SKM-1 (cell line): Measurements from ENCODE around the gene NDUFA8.

Source experiments
- DNase-seq: peaks from one replicate; lab custom pipeline; 2025; ENCODE audit not compliant: unreplicated experiment; lab: John Stamatoyannopoulos, UW

NDUFA8 gene

GRCh38 chr9:122138560-122139268, 20.9 kb downstream of the NDUFA8 start:
- DNase-seq = no peak

- no peak for DNase-seq
Observed at GRCh38 chr9:122135529-122135859, 24.1 kb downstream of the NDUFA8 start.

- DNase-seq = no peak
Observed at GRCh38 chr9:122134822-122135528, 24.6 kb downstream of the NDUFA8 start.

- DNase-seq = no peak
Observed at GRCh38 chr9:122133984-122134535, 25.5 kb downstream of the NDUFA8 start.

GRCh38 chr9:122133263-122133983, 26.2 kb downstream of the NDUFA8 start:
- no peak for DNase-seq

- no peak for DNase-seq
Observed at GRCh38 chr9:122132539-122132938, 27.0 kb downstream of the NDUFA8 start.

GRCh38 chr9:122131401-122132001, 28.1 kb downstream of the NDUFA8 start:
- DNase-seq = no peak

- no peak for DNase-seq
Observed at GRCh38 chr9:122130837-122131236, 28.7 kb downstream of the NDUFA8 start.

- DNase-seq = no peak
Observed at GRCh38 chr9:122129969-122130368, 29.6 kb downstream of the NDUFA8 start.

- DNase-seq = no peak
Observed at GRCh38 chr9:122128969-122129343, 30.6 kb downstream of the NDUFA8 start.

GRCh38 chr9:122128007-122128968, 31.3 kb downstream of the NDUFA8 start:
- DNase-seq = no peak

- no peak for DNase-seq
Observed at GRCh38 chr9:122127396-122127798, 32.2 kb downstream of the NDUFA8 start.

- DNase-seq = no peak
Observed at GRCh38 chr9:122126331-122127261, 33.0 kb downstream of the NDUFA8 start.

GRCh38 chr9:122125509-122126330, 33.9 kb downstream of the NDUFA8 start:
- no peak for DNase-seq

- DNase-seq = peak; percentile 58
Observed at GRCh38 chr9:122125158-122125508, 34.4 kb downstream of the NDUFA8 start.

- no peak for DNase-seq
Observed at GRCh38 chr9:122124528-122124927, 35.1 kb downstream of the NDUFA8 start.

- no peak for DNase-seq
Observed at GRCh38 chr9:122124048-122124447, 35.5 kb downstream of the NDUFA8 start.

GRCh38 chr9:122122903-122123632, 36.5 kb downstream of the NDUFA8 start:
- DNase-seq = peak; percentile 45
